Measurements from ENCODE around the gene PPIF.

DNA sequence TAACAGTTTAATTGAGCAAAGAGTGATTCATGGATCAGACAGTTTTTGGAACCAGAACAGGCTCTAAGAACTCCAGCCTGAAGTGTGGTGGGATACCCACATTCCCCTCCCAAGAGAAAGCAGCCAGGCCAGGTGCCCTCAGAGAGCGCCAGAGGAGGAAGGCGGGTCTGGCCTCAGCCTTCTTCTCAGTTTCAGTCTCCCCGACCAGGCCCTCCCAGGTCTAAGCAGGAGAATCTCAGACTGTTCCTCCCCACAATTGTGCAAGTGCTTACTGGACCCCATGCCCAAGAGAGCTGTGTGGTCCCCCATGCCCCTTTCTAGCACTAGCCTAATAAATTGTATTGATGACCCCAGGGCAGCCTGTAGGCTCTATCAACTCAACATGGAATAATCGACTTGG, 25.6 kb downstream of the PPIF start:
- TF ChIP-seq POLR2A (IDR thresholded peaks at IDR 0.05) (no peak), EP300 (IDR thresholded peaks at IDR 0.05) (no peak)
- TF ChIP-seq, protein P1, sequence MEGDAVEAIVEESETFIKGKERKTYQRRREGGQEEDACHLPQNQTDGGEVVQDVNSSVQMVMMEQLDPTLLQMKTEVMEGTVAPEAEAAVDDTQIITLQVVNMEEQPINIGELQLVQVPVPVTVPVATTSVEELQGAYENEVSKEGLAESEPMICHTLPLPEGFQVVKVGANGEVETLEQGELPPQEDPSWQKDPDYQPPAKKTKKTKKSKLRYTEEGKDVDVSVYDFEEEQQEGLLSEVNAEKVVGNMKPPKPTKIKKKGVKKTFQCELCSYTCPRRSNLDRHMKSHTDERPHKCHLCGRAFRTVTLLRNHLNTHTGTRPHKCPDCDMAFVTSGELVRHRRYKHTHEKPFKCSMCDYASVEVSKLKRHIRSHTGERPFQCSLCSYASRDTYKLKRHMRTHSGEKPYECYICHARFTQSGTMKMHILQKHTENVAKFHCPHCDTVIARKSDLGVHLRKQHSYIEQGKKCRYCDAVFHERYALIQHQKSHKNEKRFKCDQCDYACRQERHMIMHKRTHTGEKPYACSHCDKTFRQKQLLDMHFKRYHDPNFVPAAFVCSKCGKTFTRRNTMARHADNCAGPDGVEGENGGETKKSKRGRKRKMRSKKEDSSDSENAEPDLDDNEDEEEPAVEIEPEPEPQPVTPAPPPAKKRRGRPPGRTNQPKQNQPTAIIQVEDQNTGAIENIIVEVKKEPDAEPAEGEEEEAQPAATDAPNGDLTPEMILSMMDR (IDR thresholded peaks at IDR 0.05), result no peak
